ENCODE measurements around the gene OR13F1.

DNA sequence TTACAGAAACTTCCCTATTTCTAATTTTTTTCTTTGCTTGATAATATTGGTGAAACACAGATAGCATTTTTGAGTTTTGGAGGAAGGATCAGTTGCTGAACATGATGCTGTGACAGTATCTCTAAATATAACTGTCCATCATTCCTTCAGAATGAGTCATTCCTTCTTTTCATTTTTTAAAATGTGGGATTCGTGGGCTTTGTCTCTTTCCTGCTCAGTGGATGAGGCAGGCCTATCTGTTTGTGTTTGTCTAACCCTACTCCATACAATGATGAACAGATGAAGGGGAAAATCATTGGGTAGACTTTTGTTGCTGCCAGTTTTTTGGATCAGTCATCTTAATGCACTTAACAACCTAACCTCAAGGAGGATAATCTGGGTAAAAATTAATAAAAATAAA lies 49.2 kb downstream of the OR13F1 start:
- TF ChIP-seq POLR2A (IDR thresholded peaks at IDR 0.05) = no peak
- TF ChIP-seq, protein P1, sequence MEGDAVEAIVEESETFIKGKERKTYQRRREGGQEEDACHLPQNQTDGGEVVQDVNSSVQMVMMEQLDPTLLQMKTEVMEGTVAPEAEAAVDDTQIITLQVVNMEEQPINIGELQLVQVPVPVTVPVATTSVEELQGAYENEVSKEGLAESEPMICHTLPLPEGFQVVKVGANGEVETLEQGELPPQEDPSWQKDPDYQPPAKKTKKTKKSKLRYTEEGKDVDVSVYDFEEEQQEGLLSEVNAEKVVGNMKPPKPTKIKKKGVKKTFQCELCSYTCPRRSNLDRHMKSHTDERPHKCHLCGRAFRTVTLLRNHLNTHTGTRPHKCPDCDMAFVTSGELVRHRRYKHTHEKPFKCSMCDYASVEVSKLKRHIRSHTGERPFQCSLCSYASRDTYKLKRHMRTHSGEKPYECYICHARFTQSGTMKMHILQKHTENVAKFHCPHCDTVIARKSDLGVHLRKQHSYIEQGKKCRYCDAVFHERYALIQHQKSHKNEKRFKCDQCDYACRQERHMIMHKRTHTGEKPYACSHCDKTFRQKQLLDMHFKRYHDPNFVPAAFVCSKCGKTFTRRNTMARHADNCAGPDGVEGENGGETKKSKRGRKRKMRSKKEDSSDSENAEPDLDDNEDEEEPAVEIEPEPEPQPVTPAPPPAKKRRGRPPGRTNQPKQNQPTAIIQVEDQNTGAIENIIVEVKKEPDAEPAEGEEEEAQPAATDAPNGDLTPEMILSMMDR (IDR thresholded peaks at IDR 0.05) = no peak
- TF ChIP-seq EP300 (IDR thresholded peaks at IDR 0.05) = no peak

Data from tibial nerve (tissue), 4 donors.